Stimulated activated memory B cell treated with anti-CD40 and anti-IgM and Interleukin-4, amounts not matched to agents 10 μg/mL and 1 μg/mL and 100 μg/mL, for 72 hours (primary cell): ENCODE results near the gene ADGRB3.
"Not testable (repeated sequence)": the region's sequence is repeated elsewhere in the genome, so short reads cannot be mapped to it uniquely, and the experiment has no call there.

Source experiments
- ATAC-seq: fragments of 150-1000 bp; cut with Tn5 transposase; 2 replicates; pipeline ENCODE4 v1.10.0; 2021
- H3K27ac Mint-ChIP-seq: one replicate; pipeline ENCODE4 v1.8.0; 2022; ENCODE audit warnings: mild to moderate bottlenecking, mixed read lengths
- H3K27me3 Mint-ChIP-seq: one replicate; pipeline ENCODE4 v1.8.0; 2022; ENCODE audit warnings: mixed read lengths
- H3K36me3 Mint-ChIP-seq: one replicate; pipeline ENCODE4 v1.8.0; 2022; ENCODE audit warnings: mixed read lengths
- H3K4me1 Mint-ChIP-seq: one replicate; pipeline ENCODE4 v1.8.0; 2022; ENCODE audit warnings: mixed read lengths
- H3K4me3 Mint-ChIP-seq: one replicate; pipeline ENCODE4 v1.8.0; 2022; ENCODE audit warnings: mild to moderate bottlenecking, moderate library complexity, mixed read lengths
- H3K9me3 Mint-ChIP-seq: one replicate; pipeline ENCODE4 v1.8.0; 2022; ENCODE audit warnings: mixed read lengths

The ADGRB3 gene

GRCh38 chr6:68941345-68941744, 306.3 kb downstream of the ADGRB3 start:
- H3K4me3 Mint-ChIP-seq: no peak overlapping the region
- H3K27me3 Mint-ChIP-seq: no peaks in the 10 kb centered on the region
- H3K36me3 Mint-ChIP-seq: no peaks in the 10 kb centered on the region
- H3K9me3 Mint-ChIP-seq: no peaks in the 10 kb centered on the region
- no peak overlapping the region for H3K27ac Mint-ChIP-seq
- no peaks in the 10 kb centered on the region for H3K4me1 Mint-ChIP-seq
- no peak for ATAC-seq

GRCh38 chr6:68947721-68948120, 312.6 kb downstream of the ADGRB3 start:
- Mint-ChIP-seq H3K4me3 (no peak overlapping the region), H3K4me1 (no peaks in the 10 kb centered on the region), H3K27ac (no peak overlapping the region), H3K36me3 (no peaks in the 10 kb centered on the region), H3K27me3 (no peaks in the 10 kb centered on the region), H3K9me3 (no peaks in the 10 kb centered on the region)
- ATAC-seq: no peak

- Mint-ChIP-seq H3K36me3 (no peaks in the 10 kb centered on the region), H3K27ac (no peak overlapping the region), H3K4me1 (no peaks in the 10 kb centered on the region), H3K4me3 (no peak overlapping the region), H3K9me3 (no peaks in the 10 kb centered on the region), H3K27me3 (no peaks in the 10 kb centered on the region)
- ATAC-seq: no peak
These were observed 316.2 kb downstream of the ADGRB3 start for GRCh38 chr6:68951270-68951669.

GRCh38 chr6:68958327-68958726, 323.2 kb downstream of the ADGRB3 start:
- H3K9me3 Mint-ChIP-seq: no peaks in the 10 kb centered on the region
- no peak for ATAC-seq
- no peaks in the 10 kb centered on the region for H3K4me1 Mint-ChIP-seq
- H3K27me3 Mint-ChIP-seq: no peaks in the 10 kb centered on the region
- H3K4me3 Mint-ChIP-seq: no peak overlapping the region
- no peak overlapping the region for H3K27ac Mint-ChIP-seq
- H3K36me3 Mint-ChIP-seq: no peaks in the 10 kb centered on the region

- no peak overlapping the region for H3K27ac Mint-ChIP-seq
- H3K4me3 Mint-ChIP-seq: no peak overlapping the region
- ATAC-seq: no peak
- peaks cover 6% of the 10 kb centered on the region for H3K4me1 Mint-ChIP-seq
- H3K9me3 Mint-ChIP-seq: no peaks in the 10 kb centered on the region
- H3K27me3 Mint-ChIP-seq: no peaks in the 10 kb centered on the region
- H3K36me3 Mint-ChIP-seq: no peaks in the 10 kb centered on the region
These were observed 332.6 kb downstream of the ADGRB3 start for GRCh38 chr6:68967549-68968300.

GRCh38 chr6:68968301-68968649, 333.2 kb downstream of the ADGRB3 start:
- Mint-ChIP-seq H3K4me3 (no peak overlapping the region), H3K27ac (no peak overlapping the region), H3K27me3 (no peaks in the 10 kb centered on the region), H3K36me3 (no peaks in the 10 kb centered on the region), H3K9me3 (no peaks in the 10 kb centered on the region), H3K4me1 (peaks cover 6% of the 10 kb centered on the region)
- ATAC-seq: no peak

GRCh38 chr6:68973066-68973465, 338.0 kb downstream of the ADGRB3 start:
- Mint-ChIP-seq H3K4me3 (no peak overlapping the region), H3K36me3 (no peaks in the 10 kb centered on the region), H3K4me1 (no peaks in the 10 kb centered on the region), H3K27ac (no peak overlapping the region), H3K9me3 (no peaks in the 10 kb centered on the region), H3K27me3 (no peaks in the 10 kb centered on the region)
- no peak for ATAC-seq

- no peak overlapping the region for H3K27ac Mint-ChIP-seq
- no peaks in the 10 kb centered on the region for H3K27me3 Mint-ChIP-seq
- no peaks in the 10 kb centered on the region for H3K9me3 Mint-ChIP-seq
- no peaks in the 10 kb centered on the region for H3K4me1 Mint-ChIP-seq
- H3K4me3 Mint-ChIP-seq: no peak overlapping the region
- ATAC-seq: no peak
- H3K36me3 Mint-ChIP-seq: no peaks in the 10 kb centered on the region
These were observed 340.0 kb downstream of the ADGRB3 start for GRCh38 chr6:68975064-68975463.

GRCh38 chr6:68975816-68976215, 340.7 kb downstream of the ADGRB3 start:
- H3K27ac Mint-ChIP-seq: no peak overlapping the region
- H3K4me3 Mint-ChIP-seq: no peak overlapping the region
- H3K4me1 Mint-ChIP-seq: no peaks in the 10 kb centered on the region
- no peaks in the 10 kb centered on the region for H3K36me3 Mint-ChIP-seq
- ATAC-seq: no peak
- H3K9me3 Mint-ChIP-seq: no peaks in the 10 kb centered on the region
- H3K27me3 Mint-ChIP-seq: no peaks in the 10 kb centered on the region

- no peak overlapping the region for H3K27ac Mint-ChIP-seq
- H3K9me3 Mint-ChIP-seq: no peaks in the 10 kb centered on the region
- no peaks in the 10 kb centered on the region for H3K27me3 Mint-ChIP-seq
- H3K36me3 Mint-ChIP-seq: no peaks in the 10 kb centered on the region
- H3K4me3 Mint-ChIP-seq: no peak overlapping the region
- no peak for ATAC-seq
- H3K4me1 Mint-ChIP-seq: no peaks in the 10 kb centered on the region
These were observed 341.2 kb downstream of the ADGRB3 start for GRCh38 chr6:68976260-68976659.

GRCh38 chr6:68978411-68978810, 343.3 kb downstream of the ADGRB3 start:
- Mint-ChIP-seq H3K27ac (no peak overlapping the region), H3K4me1 (no peaks in the 10 kb centered on the region), H3K9me3 (no peaks in the 10 kb centered on the region), H3K27me3 (no peaks in the 10 kb centered on the region), H3K36me3 (no peaks in the 10 kb centered on the region), H3K4me3 (no peak overlapping the region)
- no peak for ATAC-seq

- not testable (repeated sequence) for H3K27ac Mint-ChIP-seq, ATAC-seq, H3K36me3 Mint-ChIP-seq, H3K9me3 Mint-ChIP-seq, H3K4me3 Mint-ChIP-seq, H3K27me3 Mint-ChIP-seq, H3K4me1 Mint-ChIP-seq
These were observed 346.6 kb downstream of the ADGRB3 start for GRCh38 chr6:68981668-68982067.

- no peaks in the 10 kb centered on the region for H3K4me1 Mint-ChIP-seq
- no peaks in the 10 kb centered on the region for H3K36me3 Mint-ChIP-seq
- no peak for ATAC-seq
- no peak overlapping the region for H3K27ac Mint-ChIP-seq
- no peaks in the 10 kb centered on the region for H3K27me3 Mint-ChIP-seq
- no peak overlapping the region for H3K4me3 Mint-ChIP-seq
- no peaks in the 10 kb centered on the region for H3K9me3 Mint-ChIP-seq
These were observed 353.6 kb downstream of the ADGRB3 start for GRCh38 chr6:68988698-68989097.

GRCh38 chr6:68990317-68990716, 355.2 kb downstream of the ADGRB3 start:
- Mint-ChIP-seq H3K4me3 (no peak overlapping the region), H3K9me3 (no peaks in the 10 kb centered on the region), H3K27me3 (no peaks in the 10 kb centered on the region), H3K36me3 (no peaks in the 10 kb centered on the region), H3K27ac (no peak overlapping the region), H3K4me1 (no peaks in the 10 kb centered on the region)
- peak; percentile 20 for ATAC-seq

GRCh38 chr6:68993911-68994310, 358.8 kb downstream of the ADGRB3 start:
- no peaks in the 10 kb centered on the region for H3K9me3 Mint-ChIP-seq
- no peak for ATAC-seq
- H3K27ac Mint-ChIP-seq: no peak overlapping the region

GRCh38 chr6:68994521-68994920, 359.4 kb downstream of the ADGRB3 start:
- no peak for ATAC-seq
- no peak overlapping the region for H3K27ac Mint-ChIP-seq
- H3K36me3 Mint-ChIP-seq: no peaks in the 10 kb centered on the region
- H3K9me3 Mint-ChIP-seq: no peaks in the 10 kb centered on the region
- H3K4me1 Mint-ChIP-seq: no peaks in the 10 kb centered on the region
- no peaks in the 10 kb centered on the region for H3K27me3 Mint-ChIP-seq
- H3K4me3 Mint-ChIP-seq: no peak overlapping the region

More at GRCh38 chr6:68993911-68994310, 358.8 kb downstream of the ADGRB3 start:
- H3K27me3 Mint-ChIP-seq: no peaks in the 10 kb centered on the region
- H3K4me3 Mint-ChIP-seq: no peak overlapping the region
- no peaks in the 10 kb centered on the region for H3K4me1 Mint-ChIP-seq
- no peaks in the 10 kb centered on the region for H3K36me3 Mint-ChIP-seq

GRCh38 chr6:69005199-69005598, 370.1 kb downstream of the ADGRB3 start:
- peak; percentile 8 for ATAC-seq
- no peaks in the 10 kb centered on the region for H3K36me3 Mint-ChIP-seq

More at GRCh38 chr6:69005199-69005598, 370.1 kb downstream of the ADGRB3 start:
- Mint-ChIP-seq H3K9me3 (peaks cover 3% of the 10 kb centered on the region), H3K4me3 (no peak overlapping the region), H3K4me1 (no peaks in the 10 kb centered on the region), H3K27me3 (no peaks in the 10 kb centered on the region), H3K27ac (no peak overlapping the region)
